ENCODE data around the gene CIRBP. TPM values are rescaled to one million over a fixed set of nuclear protein-coding genes. Genes with fewer than 3 reads are reported as not detected.

CIRBP gene
- total and polyA plus RNA-seq, 2 of the 13 experiments (the other 11 are each of a cell fraction or from before 2014, with no cell fraction given) = 133 to 140 TPM

DNA sequence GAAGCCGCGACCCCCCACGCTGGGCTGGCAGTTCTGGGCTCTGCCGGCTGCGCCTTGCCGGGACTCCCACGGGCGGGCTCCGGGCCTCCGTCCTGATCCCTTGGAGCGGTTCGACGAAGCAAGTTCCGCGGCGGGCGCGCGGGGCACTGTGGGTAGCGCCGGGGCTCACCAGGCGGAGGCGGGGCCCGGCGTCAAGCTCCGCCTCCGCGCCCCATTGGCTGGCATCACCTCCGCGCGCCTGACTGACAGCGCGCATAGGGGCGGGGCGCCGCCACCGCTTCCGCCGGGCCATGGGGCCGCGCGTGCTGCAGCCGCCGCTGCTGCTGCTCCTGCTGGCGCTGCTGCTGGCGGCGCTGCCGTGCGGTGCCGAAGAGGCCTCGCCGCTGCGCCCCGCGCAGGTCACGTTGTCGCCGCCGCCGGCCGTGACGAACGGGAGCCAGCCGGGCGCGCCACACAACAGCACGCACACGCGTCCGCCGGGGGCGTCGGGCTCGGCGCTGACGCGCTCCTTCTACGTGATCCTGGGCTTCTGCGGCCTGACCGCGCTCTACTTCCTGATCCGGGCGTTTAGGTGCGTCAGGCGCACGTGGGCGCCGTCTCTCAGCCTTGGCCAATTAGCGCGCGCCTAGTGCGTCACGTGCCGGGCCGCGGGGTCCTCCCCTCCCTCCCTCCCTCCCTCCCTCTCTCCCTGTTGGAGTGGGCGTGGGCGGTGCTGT is 6.3 kb downstream of the CIRBP start, which contains the start of gene FAM174C (continued):
- peak; percentile 22; the same call in 1 of the 2 replicates for TF ChIP-seq IKZF5 (CRISPR knock-in tag; IDR thresholded peaks at IDR 0.05)
- peak; percentile 48; the same call in 1 of the 3 replicates for TF ChIP-seq MXI1 (IDR thresholded peaks at IDR 0.05; ENCODE audit: borderline replicate concordance, low read depth, low read length)
- TF ChIP-seq TRAFD1 (CRISPR knock-in tag; IDR thresholded peaks at IDR 0.05; ENCODE audit: borderline replicate concordance) = no peak
- no peak; the same call in 1 of the 2 replicates for TF ChIP-seq NFKB2 (CRISPR knock-in tag; IDR thresholded peaks at IDR 0.05; ENCODE audit: borderline replicate concordance)
- no peak; the same call in 1 of the 2 replicates for TF ChIP-seq ZNF329 (CRISPR knock-in tag; IDR thresholded peaks at IDR 0.05; ENCODE audit: low read depth)
- no peak for TF ChIP-seq FOXA1 (IDR thresholded peaks at IDR 0.05)
- no peak; the same call in 1 of the 2 replicates for TF ChIP-seq FOXA1 (CRISPR knock-in tag; IDR thresholded peaks at IDR 0.05)
- TF ChIP-seq ZNF136 (CRISPR knock-in tag; IDR thresholded peaks at IDR 0.05; ENCODE audit: low read depth) = no peak
- TF ChIP-seq RORA (CRISPR knock-in tag; IDR thresholded peaks at IDR 0.05) = 0 out of 2 replicates have a peak, but pooled peaks have one; percentile 35
- TF ChIP-seq, protein P1, sequence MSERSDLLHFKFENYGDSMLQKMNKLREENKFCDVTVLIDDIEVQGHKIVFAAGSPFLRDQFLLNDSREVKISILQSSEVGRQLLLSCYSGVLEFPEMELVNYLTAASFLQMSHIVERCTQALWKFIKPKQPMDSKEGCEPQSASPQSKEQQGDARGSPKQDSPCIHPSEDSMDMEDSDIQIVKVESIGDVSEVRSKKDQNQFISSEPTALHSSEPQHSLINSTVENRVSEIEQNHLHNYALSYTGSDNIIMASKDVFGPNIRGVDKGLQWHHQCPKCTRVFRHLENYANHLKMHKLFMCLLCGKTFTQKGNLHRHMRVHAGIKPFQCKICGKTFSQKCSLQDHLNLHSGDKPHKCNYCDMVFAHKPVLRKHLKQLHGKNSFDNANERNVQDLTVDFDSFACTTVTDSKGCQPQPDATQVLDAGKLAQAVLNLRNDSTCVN (CRISPR knock-in tag; IDR thresholded peaks at IDR 0.05; ENCODE audit: borderline replicate concordance) = no peak
- no peak for TF ChIP-seq ZNF232 (CRISPR knock-in tag; IDR thresholded peaks at IDR 0.05; ENCODE audit: borderline replicate concordance)
- TF ChIP-seq, protein P2, sequence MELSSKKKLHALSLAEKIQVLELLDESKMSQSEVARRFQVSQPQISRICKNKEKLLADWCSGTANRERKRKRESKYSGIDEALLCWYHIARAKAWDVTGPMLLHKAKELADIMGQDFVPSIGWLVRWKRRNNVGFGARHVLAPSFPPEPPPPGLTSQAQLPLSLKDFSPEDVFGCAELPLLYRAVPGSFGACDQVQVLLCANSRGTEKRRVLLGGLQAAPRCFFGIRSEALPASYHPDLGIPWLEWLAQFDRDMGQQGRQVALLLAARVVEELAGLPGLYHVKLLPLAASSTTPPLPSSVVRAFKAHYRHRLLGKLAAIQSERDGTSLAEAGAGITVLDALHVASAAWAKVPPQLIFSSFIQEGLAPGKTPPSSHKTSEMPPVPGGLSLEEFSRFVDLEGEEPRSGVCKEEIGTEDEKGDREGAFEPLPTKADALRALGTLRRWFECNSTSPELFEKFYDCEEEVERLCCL (CRISPR knock-in tag; IDR thresholded peaks at IDR 0.05; ENCODE audit: borderline replicate concordance) = no peak
- no peak for TF ChIP-seq ZNF230 (CRISPR knock-in tag; IDR thresholded peaks at IDR 0.05)
- no peak; the same call in 1 of the 2 replicates for TF ChIP-seq HIVEP1 (CRISPR knock-in tag; IDR thresholded peaks at IDR 0.05)
- no peak for TF ChIP-seq PLRG1 (conservative IDR thresholded peaks at IDR 0.05)
- TF ChIP-seq ZBTB3 (CRISPR knock-in tag; IDR thresholded peaks at IDR 0.05; ENCODE audit: borderline replicate concordance, low read depth) = no peak
- peak; percentile 68; the same call in 1 of the 2 replicates for TF ChIP-seq ZNF784 (CRISPR knock-in tag; IDR thresholded peaks at IDR 0.05; ENCODE audit: borderline replicate concordance)
- no peak for TF ChIP-seq ZNF264 (CRISPR knock-in tag; IDR thresholded peaks at IDR 0.05)
- TF ChIP-seq FOXC1 (CRISPR knock-in tag; IDR thresholded peaks at IDR 0.05; ENCODE audit: borderline replicate concordance) = peak; percentile 30; the same call in 1 of the 2 replicates
- TF ChIP-seq, protein P3, sequence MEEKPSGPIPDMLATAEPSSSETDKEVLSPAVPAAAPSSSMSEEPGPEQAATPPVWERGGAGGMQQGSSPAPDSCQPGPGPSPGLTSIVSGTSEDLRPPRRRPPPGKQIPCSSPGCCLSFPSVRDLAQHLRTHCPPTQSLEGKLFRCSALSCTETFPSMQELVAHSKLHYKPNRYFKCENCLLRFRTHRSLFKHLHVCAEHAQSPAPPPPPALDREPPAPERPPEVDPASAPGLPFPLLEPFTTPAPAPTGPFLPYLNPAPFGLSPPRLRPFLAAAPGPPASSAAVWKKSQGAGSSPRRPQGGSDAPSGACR (CRISPR knock-in tag; IDR thresholded peaks at IDR 0.05) = no peak
- no peak for TF ChIP-seq SIX4 (CRISPR knock-in tag; IDR thresholded peaks at IDR 0.05)
- no peak for TF ChIP-seq ISX (CRISPR knock-in tag; conservative IDR thresholded peaks at IDR 0.05)
- no peak for TF ChIP-seq MAFF (IDR thresholded peaks at IDR 0.05; ENCODE audit: low read depth, low read length)

Data from HepG2 (cell line).